Measurements from ENCODE around the gene FAM228A. TPM values are rescaled to one million over a fixed set of nuclear protein-coding genes. Genes with fewer than 3 reads are reported as not detected.

FAM228A gene
- polyA plus RNA-seq, 1 donor from 2014 or later: 2.6 TPM

GRCh38 chr2:24190503-24190902 lies 15.7 kb downstream of the FAM228A start:
- Histone ChIP-seq H3K79me2 (replicated peaks; ENCODE audit: insufficient read depth, low read length) (no peaks in the 10 kb centered on the region), H4K20me1 (ENCODE audit: insufficient read depth) (no peaks in the 10 kb centered on the region), H3K9ac (ENCODE audit: low read length) (no peak overlapping the region), H3K9me2 (ENCODE audit: insufficient read depth, low read length) (no peaks in the 10 kb centered on the region), H3K4me3 (ENCODE audit: low read length) (no peak overlapping the region), H3K9me3 (ENCODE audit: low read length) (no peaks in the 10 kb centered on the region), H3F3A (ENCODE audit: insufficient read depth, low read length, poor library complexity, severe bottlenecking) (no peaks in the 10 kb centered on the region), H3K27me3 (ENCODE audit: insufficient read depth, low read depth, low read length) (no peaks in the 10 kb centered on the region), H3K4me2 (ENCODE audit: low read length) (no peak overlapping the region), H2AFZ (ENCODE audit: low read depth, low read length) (no peak overlapping the region), H3K27ac (ENCODE audit: low read length) (no peak overlapping the region), H3K36me3 (ENCODE audit: insufficient read depth, low read length) (peaks cover 8% of the 10 kb centered on the region)
- TF ChIP-seq POLR2AphosphoS5 (IDR thresholded peaks at IDR 0.05) (no peak), TAF1 (IDR thresholded peaks at IDR 0.05; ENCODE audit: low read depth) (no peak), MXI1 (conservative IDR thresholded peaks at IDR 0.05; ENCODE audit: poor library complexity, severe bottlenecking) (no peak), EZH2 (IDR thresholded peaks at IDR 0.05; ENCODE audit: borderline replicate concordance, insufficient read depth, low read length, poor library complexity, severe bottlenecking) (no peak), RAD21 (conservative IDR thresholded peaks at IDR 0.05) (no peak), CTCF (IDR thresholded peaks at IDR 0.05; ENCODE audit: poor library complexity, severe bottlenecking) (no peak), REST (IDR thresholded peaks at IDR 0.05; ENCODE audit: borderline replicate concordance) (no peak), EP300 (conservative IDR thresholded peaks at IDR 0.05; ENCODE audit: poor library complexity, severe bottlenecking) (no peak), SMC3 (conservative IDR thresholded peaks at IDR 0.05; ENCODE audit: poor library complexity) (no peak)

- Histone ChIP-seq H2AFZ (ENCODE audit: low read depth, low read length) (no peak overlapping the region), H3F3A (ENCODE audit: insufficient read depth, low read length, poor library complexity, severe bottlenecking) (no peaks in the 10 kb centered on the region), H3K4me2 (ENCODE audit: low read length) (no peak overlapping the region), H3K9ac (ENCODE audit: low read length) (no peak overlapping the region), H3K27ac (ENCODE audit: low read length) (no peak overlapping the region), H3K4me3 (ENCODE audit: low read length) (no peak overlapping the region), H3K36me3 (ENCODE audit: insufficient read depth, low read length) (peaks cover 8% of the 10 kb centered on the region), H3K9me2 (ENCODE audit: insufficient read depth, low read length) (no peaks in the 10 kb centered on the region), H3K79me2 (replicated peaks; ENCODE audit: insufficient read depth, low read length) (no peaks in the 10 kb centered on the region), H4K20me1 (ENCODE audit: insufficient read depth) (no peaks in the 10 kb centered on the region), H3K27me3 (ENCODE audit: insufficient read depth, low read depth, low read length) (no peaks in the 10 kb centered on the region), H3K9me3 (ENCODE audit: low read length) (no peaks in the 10 kb centered on the region)
- TF ChIP-seq RAD21 (conservative IDR thresholded peaks at IDR 0.05) (no peak), CTCF (IDR thresholded peaks at IDR 0.05; ENCODE audit: poor library complexity, severe bottlenecking) (no peak), REST (IDR thresholded peaks at IDR 0.05; ENCODE audit: borderline replicate concordance) (no peak), TAF1 (IDR thresholded peaks at IDR 0.05; ENCODE audit: low read depth) (no peak), EP300 (conservative IDR thresholded peaks at IDR 0.05; ENCODE audit: poor library complexity, severe bottlenecking) (no peak)
Observed at GRCh38 chr2:24191156-24191555, 16.3 kb downstream of the FAM228A start.
